ENCODE data around the gene ERGIC1.
"Not testable (repeated sequence)": the region's sequence is repeated elsewhere in the genome, so short reads cannot be mapped to it uniquely, and the experiment has no call there.

GRCh38 chr5:172851254-172851653 is 17.2 kb downstream of the ERGIC1 start:
- TF ChIP-seq CTCF (IDR thresholded peaks at IDR 0.05; ENCODE audit: insufficient read depth, low read length, poor library complexity, severe bottlenecking); EZH2phosphoT487 (conservative IDR thresholded peaks at IDR 0.05; ENCODE audit: low read length): not testable (repeated sequence)
